T-cell (primary cell): ENCODE measurements around the gene BCAS3. TPM values are rescaled to one million over a fixed set of nuclear protein-coding genes. Genes with fewer than 3 reads are reported as not detected.

Source experiments
- ATAC-seq, 4 experiments: fragments of 200-7000 bp in 3 of 4; fragments of 150-1000 bp in 1 of 4; cut with Tn5 transposase; replicated peaks in 1 of 4; 1 replicate in 3 of 4; 2 replicates in 1 of 4; pipeline ENCODE4 v1.10.0; 2021; ENCODE audit warnings: moderate library complexity in 3 of 4, mild to moderate bottlenecking in 2 of 4, moderate number of reproducible peaks in 1 of 4
- CTCF ChIA-PET, 2 donors: fragments of 300-600 bp; sonication (Branson Sonifier 250); formaldehyde crosslinking; loops; one replicate each; lab custom pipeline; 2022; ENCODE audit warnings: antibody characterized with exemption in 2 of 2; lab: Charles Lee
- POLR2A ChIA-PET, 2 donors: fragments of 300-600 bp; sonication (Branson Sonifier 250); formaldehyde crosslinking; loops; one replicate each; lab custom pipeline; 2022; ENCODE audit warnings: antibody characterized with exemption in 2 of 2; lab: Charles Lee
- DNase-seq, 35 experiments: peaks; one replicate each; pipeline versions ENCODE4 v3.0.0 to v3.0.0-alpha.2; 2013 to 2023
- H3K27ac ChIP-seq: one replicate; pipeline ENCODE4 v1.5.1; 2013; ENCODE audit warnings: low read length
- H3K27me3 ChIP-seq, 2 experiments: replicated peaks in 1 of 2; 1 replicate in 1 of 2; 2 replicates in 1 of 2; pipeline versions ENCODE4 v1.6.1 to v1.7.0; 2013; ENCODE audit warnings: low read length in 1 of 2, mixed read lengths in 1 of 2; ENCODE audit not compliant: control insufficient read depth in 2 of 2, insufficient read depth in 2 of 2; ENCODE audit errors: extremely low read depth in 1 of 2
- H3K36me3 ChIP-seq, 2 donors: 1 replicate in 1 of 2; 2 replicates in 1 of 2; pipeline versions ENCODE4 v1.6.1 to v1.7.0; 2013; ENCODE audit warnings: low read length in 1 of 2; ENCODE audit not compliant: control insufficient read depth in 2 of 2, insufficient read depth in 1 of 2; ENCODE audit errors: extremely low read depth in 1 of 2
- H3K4me1 ChIP-seq, 2 experiments: 1 replicate in 1 of 2; 2 replicates in 1 of 2; pipeline versions ENCODE4 v1.6.1 to v1.7.0; 2013; ENCODE audit warnings: low read length in 2 of 2, mixed read lengths in 1 of 2; ENCODE audit not compliant: insufficient read depth in 2 of 2, control insufficient read depth in 1 of 2; ENCODE audit errors: extremely low read depth in 1 of 2
- H3K4me3 ChIP-seq, 2 donors: 1 replicate in 1 of 2; 2 replicates in 1 of 2; pipeline versions ENCODE4 v1.5.1 to v1.7.0; 2013; ENCODE audit warnings: mild to moderate bottlenecking in 2 of 2, low read length in 1 of 2, moderate library complexity in 1 of 2; ENCODE audit not compliant: control insufficient read depth in 1 of 2; ENCODE audit errors: extremely low read depth in 1 of 2
- H3K9me3 ChIP-seq: 2 replicates; pipeline ENCODE4 v1.7.0; 2013
- H3K27ac Mint-ChIP-seq, 2 donors: one replicate each; pipeline ENCODE4 v1.8.0; 2020 to 2021; ENCODE audit warnings: mild to moderate bottlenecking in 2 of 2, mixed read lengths in 2 of 2
- H3K27me3 Mint-ChIP-seq, 2 donors: one replicate each; pipeline ENCODE4 v1.8.0; 2021 to 2022; ENCODE audit warnings: mixed read lengths in 2 of 2
- H3K36me3 Mint-ChIP-seq: one replicate; pipeline ENCODE4 v1.8.0; 2021; ENCODE audit warnings: mixed read lengths
- H3K4me1 Mint-ChIP-seq, 3 donors: one replicate each; pipeline ENCODE4 v1.8.0; 2020 to 2022; ENCODE audit warnings: mixed read lengths in 3 of 3, mild to moderate bottlenecking in 1 of 3
- H3K4me3 Mint-ChIP-seq, 3 donors: one replicate each; pipeline ENCODE4 v1.8.0; 2020 to 2022; ENCODE audit warnings: mild to moderate bottlenecking in 3 of 3, mixed read lengths in 3 of 3, moderate library complexity in 3 of 3
- H3K9me3 Mint-ChIP-seq, 3 donors: one replicate each; pipeline ENCODE4 v1.8.0; 2020 to 2022; ENCODE audit warnings: mixed read lengths in 3 of 3
- WGBS: methylation state at CpG from one replicate; pipeline ENCODE4 v1.1.5; 2013; ENCODE audit warnings: missing lambda C conversion rate; ENCODE audit not compliant: insufficient coverage; 5-methylcytosine and 5-hydroxymethylcytosine counted together
- total RNA-seq, 35 experiments: library from RNA in 6 of 35; stranded (reverse) in 6 of 35; fragments of 120-200 nt in 1 of 35; gene quantifications; one replicate each; pipeline versions ENCODE4 v1.2.1 to v1.2.4 and lab custom pipeline; 2013 to 2026

Gene BCAS3
- total RNA-seq, 5 donors from 2014 or later (not counting 1 experiment from before 2014, with no cell fraction given): 33.8 to 57.8 (median 38.1) TPM

GRCh38 chr17:60825351-60825750, 147.7 kb downstream of the BCAS3 start:
- ChIA-PET POLR2A (no interaction called here), CTCF (interaction anchor here in 1 of 2 donors (0.7 kb wide), 1 partner anchor 1908 kb away, joined by 3 read pairs; no protein-coding TSS in a partner anchor)
- Histone ChIP-seq H3K27me3 (no peaks in the 10 kb centered on the region), H3K36me3 (no peaks in the 10 kb centered on the region), H3K4me1 (no peaks in the 10 kb centered on the region), H3K4me3 (no peak overlapping the region), H3K9me3 (no peaks in the 10 kb centered on the region), H3K27ac (no peak overlapping the region)
- no CpG with 5 or more reads among the region's 1 CpG for WGBS
- ATAC-seq (no peak), DNase-seq (no peak)
- H3K9me3 Mint-ChIP-seq: no peaks in the 10 kb centered on the region
- H3K27ac Mint-ChIP-seq: no peak overlapping the region
- no peaks in the 10 kb centered on the region for H3K27me3 Mint-ChIP-seq
- no peaks in the 10 kb centered on the region for H3K4me1 Mint-ChIP-seq
- H3K36me3 Mint-ChIP-seq: no peaks in the 10 kb centered on the region
- H3K4me3 Mint-ChIP-seq: no peak overlapping the region

DNA sequence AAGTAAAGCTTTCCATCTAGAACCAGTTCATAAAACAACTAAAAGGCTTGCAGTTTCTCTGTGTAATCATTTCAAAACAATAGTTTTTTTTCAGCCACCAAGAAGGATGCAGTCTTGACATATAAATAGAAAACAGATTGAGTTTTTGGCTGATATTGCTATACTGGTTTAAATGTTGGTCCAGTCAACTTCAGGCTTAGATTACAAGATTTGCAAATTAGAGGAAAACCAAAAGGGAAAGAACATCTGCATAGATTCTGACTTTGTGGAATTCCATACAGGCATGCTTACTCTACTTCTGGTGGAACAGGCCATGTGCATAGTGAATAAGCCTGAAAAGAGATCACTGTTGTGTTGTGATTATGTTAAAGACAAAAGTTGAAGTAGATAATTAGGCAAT, 150.3 kb downstream of the BCAS3 start:
- ChIA-PET POLR2A (no interaction called here), CTCF (no interaction called here)
- no peak overlapping the region for H3K4me3 ChIP-seq
- no peak overlapping the region for H3K27ac ChIP-seq
- H3K9me3 ChIP-seq: no peaks in the 10 kb centered on the region
- no peaks in the 10 kb centered on the region for H3K27me3 ChIP-seq
- Mint-ChIP-seq H3K4me1 (peaks cover 7 to 14% (median 7%) of the 10 kb centered on the region in 3 donors), H3K9me3 (no peaks in the 10 kb centered on the region), H3K36me3 (no peaks in the 10 kb centered on the region), H3K27me3 (no peaks in the 10 kb centered on the region), H3K27ac (no peak overlapping the region), H3K4me3 (no peak overlapping the region)
- ATAC-seq: no peak
- H3K4me1 ChIP-seq: peaks cover 0 to 8% of the 10 kb centered on the region in 2 experiments
- no peaks in the 10 kb centered on the region for H3K36me3 ChIP-seq
- DNase-seq: no peak

GRCh38 chr17:60832151-60832585, 154.5 kb downstream of the BCAS3 start:
- ChIA-PET POLR2A (no interaction called here), CTCF (no interaction called here)
- WGBS: no CpG with 5 or more reads among the region's 2 CpGs
- Histone ChIP-seq H3K36me3 (no peaks in the 10 kb centered on the region), H3K27me3 (no peaks in the 10 kb centered on the region), H3K4me3 (no peak overlapping the region), H3K27ac (no peak overlapping the region), H3K9me3 (no peaks in the 10 kb centered on the region), H3K4me1 (peaks cover 0 to 8% of the 10 kb centered on the region in 2 experiments)
- no peak overlapping the region for H3K4me3 Mint-ChIP-seq
- H3K36me3 Mint-ChIP-seq: no peaks in the 10 kb centered on the region
- no peaks in the 10 kb centered on the region for H3K9me3 Mint-ChIP-seq
- ATAC-seq (no peak), DNase-seq (no peak)
- peaks cover 7 to 14% (median 7%) of the 10 kb centered on the region in 3 donors for H3K4me1 Mint-ChIP-seq
- H3K27ac Mint-ChIP-seq: no peak overlapping the region
- H3K27me3 Mint-ChIP-seq: no peaks in the 10 kb centered on the region

GRCh38 chr17:60832631-60833030, 155.0 kb downstream of the BCAS3 start:
- Histone ChIP-seq H3K27me3 (no peaks in the 10 kb centered on the region), H3K27ac (no peak overlapping the region), H3K9me3 (no peaks in the 10 kb centered on the region), H3K4me1 (peaks cover 0 to 8% of the 10 kb centered on the region in 2 experiments), H3K36me3 (no peaks in the 10 kb centered on the region), H3K4me3 (no peak overlapping the region)
- ATAC-seq (no peak), DNase-seq (no peak)
- ChIA-PET POLR2A (no interaction called here), CTCF (no interaction called here)
- H3K4me3 Mint-ChIP-seq: no peak overlapping the region
- peaks cover 7 to 14% (median 7%) of the 10 kb centered on the region in 3 donors for H3K4me1 Mint-ChIP-seq
- no peaks in the 10 kb centered on the region for H3K27me3 Mint-ChIP-seq
- no peaks in the 10 kb centered on the region for H3K36me3 Mint-ChIP-seq
- H3K27ac Mint-ChIP-seq: no peak overlapping the region
- H3K9me3 Mint-ChIP-seq: no peaks in the 10 kb centered on the region

DNA sequence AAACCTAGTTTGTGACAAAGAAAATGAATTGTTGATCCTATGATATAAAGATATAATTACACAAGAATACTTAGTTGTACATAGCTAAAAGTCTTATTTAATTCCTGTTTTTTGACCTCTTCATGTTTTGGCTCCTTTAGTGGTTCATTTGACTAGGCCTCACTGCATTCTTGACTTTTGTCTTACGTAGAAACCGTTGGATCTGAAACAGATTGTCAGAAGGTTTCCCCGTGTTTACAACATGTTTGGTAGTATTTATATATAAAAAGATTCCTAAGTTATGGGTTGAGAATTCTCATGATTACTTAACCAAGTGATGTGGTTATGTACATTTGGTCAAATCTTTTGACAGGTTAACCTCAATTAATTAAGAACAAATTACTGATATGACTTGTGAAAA, 162.8 kb downstream of the BCAS3 start:
- H3K27ac ChIP-seq: no peak overlapping the region
- ATAC-seq (no peak), DNase-seq (no peak)
- Mint-ChIP-seq H3K4me1 (no peaks in the 10 kb centered on the region), H3K27me3 (no peaks in the 10 kb centered on the region), H3K36me3 (peaks cover 5% of the 10 kb centered on the region), H3K27ac (no peak overlapping the region), H3K9me3 (no peaks in the 10 kb centered on the region), H3K4me3 (no peak overlapping the region)
- no CpG with 5 or more reads among the region's 3 CpGs for WGBS
- no peaks in the 10 kb centered on the region for H3K36me3 ChIP-seq
- no peak overlapping the region for H3K4me3 ChIP-seq
- CTCF ChIA-PET: interaction anchor here in 1 of 2 donors (0.6 kb wide), 1 partner anchor 256 kb away, joined by 3 read pairs; no protein-coding TSS in a partner anchor
- POLR2A ChIA-PET: no interaction called here
- H3K9me3 ChIP-seq: no peaks in the 10 kb centered on the region
- H3K4me1 ChIP-seq: no peaks in the 10 kb centered on the region
- no peaks in the 10 kb centered on the region for H3K27me3 ChIP-seq

DNA sequence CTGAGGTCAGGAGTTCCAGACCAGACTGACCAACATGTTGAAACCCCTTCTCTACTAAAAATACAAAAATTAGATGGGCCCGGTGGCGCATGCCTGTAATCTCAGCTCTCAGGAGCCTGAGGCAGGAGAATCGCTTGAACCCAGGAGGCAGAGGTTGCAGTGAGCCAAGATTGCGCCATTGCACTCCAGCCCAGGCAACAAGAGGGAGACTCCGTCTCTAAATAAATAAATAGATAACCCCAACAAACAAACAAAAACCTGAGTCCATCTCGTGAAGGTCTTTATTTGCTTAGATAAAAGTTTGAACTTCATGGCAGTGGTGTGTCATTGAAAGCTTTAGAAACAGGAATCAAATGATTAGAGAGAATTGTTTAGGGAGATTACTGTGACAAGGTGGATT, 167.4 kb downstream of the BCAS3 start:
- no CpG with 5 or more reads among the region's 6 CpGs for WGBS
- Histone ChIP-seq H3K9me3 (no peaks in the 10 kb centered on the region), H3K27ac (no peak overlapping the region), H3K36me3 (no peaks in the 10 kb centered on the region), H3K27me3 (no peaks in the 10 kb centered on the region), H3K4me3 (no peak overlapping the region), H3K4me1 (no peaks in the 10 kb centered on the region)
- H3K4me1 Mint-ChIP-seq: no peaks in the 10 kb centered on the region
- H3K36me3 Mint-ChIP-seq: peaks cover 16% of the 10 kb centered on the region
- H3K27ac Mint-ChIP-seq: no peak overlapping the region
- ChIA-PET CTCF (no interaction called here), POLR2A (no interaction called here)
- DNase-seq (no peak), ATAC-seq (no peak)
- H3K4me3 Mint-ChIP-seq: no peak overlapping the region
- no peaks in the 10 kb centered on the region for H3K9me3 Mint-ChIP-seq
- H3K27me3 Mint-ChIP-seq: no peaks in the 10 kb centered on the region

- Mint-ChIP-seq H3K4me1 (no peaks in the 10 kb centered on the region), H3K9me3 (no peaks in the 10 kb centered on the region), H3K36me3 (peaks cover 18% of the 10 kb centered on the region), H3K27ac (no peak overlapping the region), H3K27me3 (no peaks in the 10 kb centered on the region), H3K4me3 (no peak overlapping the region)
- Histone ChIP-seq H3K4me1 (no peaks in the 10 kb centered on the region), H3K4me3 (no peak overlapping the region), H3K27me3 (no peaks in the 10 kb centered on the region), H3K36me3 (no peaks in the 10 kb centered on the region), H3K9me3 (no peaks in the 10 kb centered on the region), H3K27ac (no peak overlapping the region)
- no peak for DNase-seq
- no peak for ATAC-seq
- WGBS: no CpG with 5 or more reads among the region's 1 CpG
- POLR2A ChIA-PET: no interaction called here
- CTCF ChIA-PET: interaction anchor here in 1 of 2 donors (0.5 kb wide), 1 partner anchor 1089 kb away, joined by 5 read pairs; no protein-coding TSS in a partner anchor
These were observed 168.5 kb downstream of the BCAS3 start for GRCh38 chr17:60846175-60846574.
